SK-N-DZ (cell line): ENCODE data around the gene SLC9A9.
"Not testable (repeated sequence)": the region's sequence is repeated elsewhere in the genome, so short reads cannot be mapped to it uniquely, and the experiment has no call there.

Experiments used
- DNase-seq: peaks from one replicate; pipeline ENCODE4 v3.0.0-alpha.2; 2015; ENCODE audit warnings: low spot score

Gene SLC9A9

DNA sequence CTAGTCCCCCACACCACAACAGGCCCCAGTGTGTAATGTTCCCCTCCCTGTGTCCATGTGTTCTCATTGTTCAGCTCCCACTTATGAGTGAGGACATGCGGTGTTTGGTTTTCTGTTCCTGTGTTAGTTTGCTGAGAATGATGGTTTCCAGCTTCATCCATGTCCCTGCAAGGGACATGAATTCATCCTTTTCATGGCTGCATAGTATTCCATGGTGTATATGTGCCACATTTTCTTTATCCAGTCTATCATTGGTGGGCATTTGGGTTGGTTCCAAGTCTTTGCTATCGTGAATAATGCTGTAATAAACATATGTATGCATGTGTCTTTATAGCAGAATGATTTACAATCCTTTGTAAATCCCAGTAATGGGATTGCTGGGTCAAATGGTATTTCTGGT lies 152.9 kb downstream of the SLC9A9 start:
- not testable (repeated sequence) for DNase-seq

GRCh38 chr3:143693506-143693905 lies 154.8 kb downstream of the SLC9A9 start:
- no peak for DNase-seq

DNA sequence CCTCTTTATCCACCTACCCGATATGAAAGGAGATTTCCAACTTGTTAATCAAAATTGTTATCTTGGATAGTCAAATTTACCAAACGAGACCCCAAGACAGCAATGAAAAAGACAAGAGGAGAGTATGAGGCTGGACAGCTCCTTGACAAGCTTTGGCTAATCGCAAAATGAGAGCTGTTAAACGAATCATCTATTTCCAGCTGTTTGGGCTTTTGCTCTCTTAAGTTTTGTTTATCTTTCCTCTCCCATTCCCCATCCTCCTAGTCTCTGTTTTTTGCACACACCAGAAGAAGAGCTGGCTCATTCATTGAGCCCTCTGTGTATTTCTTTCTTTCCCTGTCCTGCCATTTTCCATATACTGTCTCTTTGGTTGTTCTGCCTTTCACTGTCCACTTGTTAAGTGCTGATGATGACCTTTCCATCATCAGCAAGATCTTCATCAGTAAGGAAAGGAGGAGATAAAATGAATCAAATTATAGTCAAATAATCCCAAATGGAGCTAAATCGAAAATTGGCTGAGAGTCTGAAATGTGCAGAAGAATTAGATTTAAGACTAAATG lies 161.6 kb downstream of the SLC9A9 start:
- DNase-seq: no peak

- no peak for DNase-seq
These were observed 162.8 kb downstream of the SLC9A9 start for GRCh38 chr3:143685491-143685890.

DNA sequence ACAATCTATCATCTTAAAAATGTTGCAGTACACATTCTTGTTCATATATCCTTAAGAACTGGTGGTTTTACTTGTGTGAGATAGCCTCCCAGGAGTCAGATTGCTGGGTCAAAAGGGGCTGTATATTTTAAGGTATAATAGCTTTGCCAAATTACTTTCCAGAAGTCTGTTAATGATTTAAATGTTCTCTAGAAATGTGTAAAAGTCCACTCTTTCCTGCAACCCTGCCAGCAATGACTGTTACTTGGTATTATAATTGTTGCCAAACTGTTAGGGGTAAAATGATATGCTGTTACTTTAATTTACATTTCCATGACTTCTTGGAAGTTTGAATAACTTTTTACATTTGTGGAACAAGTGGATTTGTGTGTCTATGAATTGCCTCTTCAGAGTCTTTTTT lies 170.8 kb downstream of the SLC9A9 start:
- DNase-seq: no peak

GRCh38 chr3:143676747-143677146 lies 171.5 kb downstream of the SLC9A9 start:
- no peak for DNase-seq

GRCh38 chr3:143676021-143676420 lies 172.2 kb downstream of the SLC9A9 start:
- DNase-seq: no peak

DNA sequence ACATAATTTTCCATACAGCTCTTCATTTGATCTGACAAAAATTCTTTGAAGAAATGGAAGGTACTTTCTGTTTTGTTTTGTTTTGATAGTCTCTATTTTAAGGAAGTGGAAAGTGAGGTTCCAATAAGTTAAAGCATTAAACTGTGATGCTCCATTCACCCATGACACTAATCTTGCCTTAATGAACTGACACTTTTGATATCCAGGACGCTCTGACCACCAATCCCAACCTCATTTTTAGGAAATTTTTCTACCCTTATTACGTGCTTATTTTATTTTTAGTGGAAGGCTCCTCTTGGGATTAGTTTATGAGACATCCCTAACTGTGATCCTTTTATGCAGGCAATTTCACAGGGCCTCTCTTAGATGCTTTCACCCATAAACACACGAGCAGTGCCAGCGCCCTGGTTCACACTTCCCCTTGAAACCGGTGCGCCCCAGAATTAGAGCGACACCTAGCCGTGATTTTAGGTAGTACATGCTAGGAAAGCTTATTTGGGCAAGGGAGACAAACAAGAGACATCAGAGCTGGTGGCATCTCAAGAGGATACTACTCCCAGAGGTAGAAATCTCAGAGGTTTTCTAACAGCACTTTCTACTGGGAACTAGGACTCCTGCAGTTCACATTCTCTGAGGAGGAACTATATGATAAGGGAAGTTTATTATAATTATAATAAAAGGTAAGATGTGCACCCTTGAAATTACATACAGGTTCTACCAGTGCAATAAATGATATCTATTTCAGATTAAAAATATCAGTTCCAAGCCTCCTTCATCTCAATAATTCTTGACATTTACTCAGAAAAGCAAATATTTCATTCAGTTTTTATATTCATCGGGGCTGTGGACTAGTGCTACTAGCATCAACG lies 173.9 kb downstream of the SLC9A9 start:
- peak; percentile 82 for DNase-seq

DNA sequence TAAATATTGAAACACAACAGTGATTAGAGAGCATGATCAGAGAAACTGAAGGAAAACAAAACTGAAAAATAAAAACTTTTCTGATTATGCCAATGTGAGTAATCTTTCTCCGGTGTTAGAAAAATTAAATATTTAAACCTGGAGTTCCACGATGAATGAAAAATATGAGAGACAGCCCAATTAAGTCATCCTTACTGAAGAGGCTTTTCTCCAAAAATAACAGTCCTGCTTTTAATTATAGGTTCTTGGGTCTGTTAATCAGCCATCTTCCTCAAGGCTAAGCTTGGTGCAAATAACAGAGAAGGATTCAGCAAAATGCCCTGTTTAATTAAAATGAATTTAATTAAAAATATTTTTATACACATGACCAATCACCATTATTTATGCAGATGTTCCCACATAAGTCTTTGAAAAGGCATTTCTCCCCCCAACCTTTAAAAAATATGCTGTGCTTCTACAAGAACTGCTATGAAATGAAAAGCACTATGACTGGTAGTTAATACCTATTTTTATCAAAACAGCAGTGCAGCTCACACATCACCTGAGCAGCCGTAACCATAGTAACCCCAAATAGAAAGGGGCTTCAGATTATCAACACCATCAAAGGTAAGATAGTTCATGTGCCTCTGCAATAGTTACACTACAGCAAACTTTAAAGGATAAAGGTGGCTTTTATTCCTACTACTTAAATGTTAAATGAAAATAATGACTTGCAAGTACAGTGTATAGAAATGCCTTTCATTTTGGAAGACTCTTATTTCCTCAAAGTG lies 175.7 kb downstream of the SLC9A9 start:
- DNase-seq: no peak

DNA sequence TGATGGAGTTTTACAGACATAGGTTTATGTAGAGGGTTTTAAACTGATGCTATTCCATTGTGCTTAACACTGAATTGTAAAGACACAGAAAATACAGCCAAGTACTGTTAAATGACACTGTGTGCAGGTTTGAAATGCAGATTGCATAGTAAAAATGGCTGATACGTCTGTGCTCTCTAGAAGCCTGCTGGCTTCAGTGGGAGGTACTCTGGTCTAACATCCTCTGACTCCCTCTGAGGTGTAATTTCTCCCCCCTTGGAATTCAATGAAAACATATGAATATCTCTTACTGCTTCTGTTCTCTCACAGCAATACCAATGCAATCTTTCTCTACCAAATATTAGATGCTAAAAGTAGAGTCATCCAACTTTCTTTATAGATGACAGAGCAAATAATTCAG lies 176.6 kb downstream of the SLC9A9 start:
- no peak for DNase-seq

DNA sequence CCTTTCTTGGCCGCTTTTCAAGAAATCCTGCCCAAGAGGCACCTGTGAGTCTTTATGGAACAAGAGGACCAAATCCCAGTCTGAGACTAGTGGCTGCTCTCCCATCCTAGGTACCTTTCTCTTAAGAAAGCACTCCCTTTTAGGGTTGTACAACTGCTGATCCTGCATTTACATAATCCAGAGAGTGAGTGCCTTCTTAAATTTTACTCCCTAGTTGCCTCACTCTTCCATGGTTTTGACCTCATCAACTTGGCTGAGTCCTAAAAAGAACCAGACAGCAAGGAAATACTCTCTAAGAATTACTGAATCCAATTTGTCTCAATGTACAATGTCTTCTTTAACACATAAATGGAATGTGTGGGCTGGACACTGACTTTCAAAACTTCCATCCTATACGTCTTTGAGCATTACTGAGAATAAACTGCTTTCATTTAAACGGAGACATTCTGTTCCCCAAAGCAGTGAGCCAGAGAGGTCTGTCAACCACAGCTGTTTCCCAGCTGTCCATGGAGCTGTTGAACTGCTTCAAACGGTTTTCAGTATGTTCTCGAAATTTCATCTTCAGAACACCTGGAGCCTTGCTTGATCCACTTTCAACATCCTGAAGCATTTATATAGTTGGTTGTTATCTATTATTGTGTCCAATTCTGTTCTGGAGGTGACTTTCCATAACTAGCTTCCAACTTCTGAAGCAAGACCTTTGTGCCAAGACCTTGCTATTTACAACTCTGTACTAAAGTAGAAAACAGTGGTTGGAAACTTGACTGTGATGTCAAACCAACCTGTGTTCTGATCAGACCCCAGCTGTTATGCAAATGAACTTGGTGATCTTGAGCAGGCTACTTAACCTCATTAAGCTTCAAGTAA lies 179.1 kb downstream of the SLC9A9 start:
- DNase-seq: no peak

DNA sequence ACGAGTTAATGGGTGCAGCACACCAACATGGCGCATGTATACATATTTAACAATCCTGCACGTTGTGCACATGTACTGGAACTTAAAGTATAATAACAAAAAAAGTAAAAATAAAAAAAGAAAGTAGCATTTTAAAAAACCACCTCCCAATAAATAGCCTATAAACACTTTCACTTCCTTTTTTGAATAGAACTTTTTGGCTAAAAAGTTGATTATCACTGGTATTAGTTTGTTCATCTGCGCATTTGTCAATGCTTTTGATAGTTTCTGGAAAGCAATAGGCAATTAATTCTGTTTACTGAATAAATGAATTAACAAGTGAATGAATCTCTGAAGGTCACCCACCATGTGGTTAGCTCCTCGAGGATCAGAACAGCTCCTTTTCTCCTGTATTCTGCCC lies 179.9 kb downstream of the SLC9A9 start:
- no peak for DNase-seq

GRCh38 chr3:143661677-143662076 lies 186.6 kb downstream of the SLC9A9 start:
- no peak for DNase-seq

GRCh38 chr3:143658861-143659260 lies 189.4 kb downstream of the SLC9A9 start:
- no peak for DNase-seq

DNA sequence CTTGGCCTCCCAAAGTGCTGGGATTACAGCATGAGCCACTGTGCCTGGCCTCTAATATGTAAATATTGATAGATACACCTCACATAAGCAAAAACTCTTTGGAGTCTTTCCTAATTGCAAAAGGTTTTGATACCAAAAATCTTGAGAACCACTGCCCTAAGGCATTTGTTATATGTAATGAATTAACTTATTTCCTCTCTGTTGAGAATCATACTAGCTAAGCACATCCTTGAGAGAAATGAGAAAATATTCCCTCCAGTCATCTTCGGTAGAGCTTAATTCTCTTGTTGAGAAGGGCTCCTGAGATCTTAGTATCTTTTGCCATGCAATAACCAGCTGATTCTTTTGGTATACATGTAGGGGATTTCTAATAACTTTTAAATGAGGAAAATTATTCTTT lies 190.2 kb downstream of the SLC9A9 start:
- no peak for DNase-seq

- no peak for DNase-seq
These were observed 190.9 kb downstream of the SLC9A9 start for GRCh38 chr3:143657391-143657790.

DNA sequence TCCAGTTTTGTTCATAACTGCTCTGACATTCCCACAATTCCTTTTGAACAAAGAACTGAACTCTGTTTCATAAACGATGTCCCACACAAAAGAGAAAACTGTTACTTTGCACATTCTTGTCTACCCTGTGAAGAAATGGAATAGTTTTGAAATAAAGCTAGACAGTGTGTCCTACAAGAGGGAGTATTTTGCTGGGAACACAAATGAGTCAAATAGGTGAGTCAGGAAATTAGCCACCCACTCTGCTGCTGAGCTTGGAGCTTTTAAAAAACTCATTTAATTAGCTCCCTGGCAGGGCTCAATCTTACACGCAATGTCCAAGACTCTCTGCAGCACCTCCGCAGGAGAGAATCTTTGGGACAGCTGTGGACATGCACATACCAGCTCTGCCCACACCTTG lies 193.4 kb downstream of the SLC9A9 start:
- DNase-seq: no peak

GRCh38 chr3:143653935-143654334 lies 194.3 kb downstream of the SLC9A9 start:
- no peak for DNase-seq

DNA sequence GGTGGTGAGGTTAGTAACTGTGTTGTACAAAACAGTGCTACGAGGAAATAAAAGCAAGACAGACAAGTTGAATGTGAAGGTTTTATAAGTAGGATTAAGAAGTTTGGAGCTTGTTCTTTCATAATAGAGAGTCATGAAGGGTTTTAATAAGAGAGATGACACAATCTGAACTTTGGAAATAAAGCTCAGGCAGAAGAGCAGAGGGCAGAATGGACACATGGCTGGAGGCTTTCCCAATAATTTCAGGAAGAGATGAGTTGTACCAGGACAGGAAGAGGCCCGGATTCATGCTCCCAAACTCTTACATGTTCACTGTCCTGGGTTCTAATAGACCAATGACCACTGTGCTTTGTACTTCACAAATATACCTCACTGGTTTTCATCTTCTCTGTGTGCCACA lies 194.8 kb downstream of the SLC9A9 start:
- no peak for DNase-seq

GRCh38 chr3:143652118-143652517 lies 196.2 kb downstream of the SLC9A9 start:
- no peak for DNase-seq

- DNase-seq: no peak
These were observed 197.4 kb downstream of the SLC9A9 start for GRCh38 chr3:143650827-143651226.

DNA sequence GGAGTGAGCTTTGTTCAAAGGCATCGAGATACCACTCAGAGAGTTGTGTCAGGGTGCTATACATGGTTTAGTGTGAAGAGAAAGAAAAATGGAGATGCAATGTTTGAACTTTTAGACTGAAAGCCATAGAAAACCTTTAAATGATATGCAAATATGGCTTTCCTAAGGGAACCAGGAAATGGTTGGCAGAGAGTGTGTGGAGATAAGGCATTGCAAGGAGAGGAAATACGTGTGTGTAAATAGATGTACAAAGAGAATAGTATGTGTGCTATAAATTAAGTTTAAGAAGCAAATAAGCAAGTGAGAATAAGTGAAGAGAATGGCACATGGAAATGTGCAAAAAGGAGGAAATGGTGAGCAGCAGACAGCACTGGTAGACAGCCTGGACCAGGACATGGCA lies 198.1 kb downstream of the SLC9A9 start:
- DNase-seq: no peak
